ENCODE data around the gene NOXO1.

DNA sequence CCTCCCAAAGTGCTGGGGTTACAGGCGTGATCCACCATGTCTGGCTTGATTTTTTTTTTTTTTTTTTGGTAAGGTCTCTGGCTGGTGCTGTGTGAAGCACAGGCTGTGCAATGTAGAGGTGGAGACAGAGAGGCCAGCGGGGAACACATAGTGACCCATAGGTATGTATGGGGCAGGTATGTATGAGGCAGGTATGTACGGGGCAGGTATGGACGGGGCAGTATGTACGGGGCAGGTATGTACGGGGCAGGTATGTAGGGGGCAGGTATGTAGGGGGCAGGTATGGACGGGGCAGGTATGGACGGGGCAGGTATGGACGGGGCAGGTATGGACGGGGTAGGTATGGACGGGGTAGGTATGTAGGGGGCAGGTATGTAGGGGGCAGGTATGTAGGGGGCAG, 31.8 kb downstream of the NOXO1 start:
- no peak for TF ChIP-seq POLR2AphosphoS5 (IDR thresholded peaks at IDR 0.05)
- TF ChIP-seq, protein P1, sequence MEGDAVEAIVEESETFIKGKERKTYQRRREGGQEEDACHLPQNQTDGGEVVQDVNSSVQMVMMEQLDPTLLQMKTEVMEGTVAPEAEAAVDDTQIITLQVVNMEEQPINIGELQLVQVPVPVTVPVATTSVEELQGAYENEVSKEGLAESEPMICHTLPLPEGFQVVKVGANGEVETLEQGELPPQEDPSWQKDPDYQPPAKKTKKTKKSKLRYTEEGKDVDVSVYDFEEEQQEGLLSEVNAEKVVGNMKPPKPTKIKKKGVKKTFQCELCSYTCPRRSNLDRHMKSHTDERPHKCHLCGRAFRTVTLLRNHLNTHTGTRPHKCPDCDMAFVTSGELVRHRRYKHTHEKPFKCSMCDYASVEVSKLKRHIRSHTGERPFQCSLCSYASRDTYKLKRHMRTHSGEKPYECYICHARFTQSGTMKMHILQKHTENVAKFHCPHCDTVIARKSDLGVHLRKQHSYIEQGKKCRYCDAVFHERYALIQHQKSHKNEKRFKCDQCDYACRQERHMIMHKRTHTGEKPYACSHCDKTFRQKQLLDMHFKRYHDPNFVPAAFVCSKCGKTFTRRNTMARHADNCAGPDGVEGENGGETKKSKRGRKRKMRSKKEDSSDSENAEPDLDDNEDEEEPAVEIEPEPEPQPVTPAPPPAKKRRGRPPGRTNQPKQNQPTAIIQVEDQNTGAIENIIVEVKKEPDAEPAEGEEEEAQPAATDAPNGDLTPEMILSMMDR (IDR thresholded peaks at IDR 0.05) = no peak
- no peak for TF ChIP-seq POLR2A (IDR thresholded peaks at IDR 0.05)

Measured in breast epithelium (tissue), 3 donors.